ENCODE data around the gene NAA50. TPM values are rescaled to one million over a fixed set of nuclear protein-coding genes. Genes with fewer than 3 reads are reported as not detected.

The NAA50 gene
- total RNA-seq, 1 experiment from 2014 or later: 208 TPM

GRCh38 chr3:113698213-113698742 lies 47.8 kb downstream of the NAA50 start:
- intact Hi-C loops (cut with micrococcal nuclease; ENCODE audit: unreplicated experiment) (no loop called here), in situ Hi-C loops (cut with HindIII; ENCODE audit: low pct_unique_long_range_greater_than_20kb, low sequenced_read_pairs) (no loop called here)
- H3K27me3 ChIP-seq (ENCODE audit: control insufficient read depth, insufficient read depth, low read length): no peaks in the 10 kb centered on the region
- no peak for ATAC-seq
- DNase-seq (ENCODE audit: low read depth, low spot score): no peak
- ChIA-PET POLR2A (interaction anchor here (0.6 to 0.7 kb wide), 2 partner anchors 127 to 677 kb away, joined by 3 to 5 read pairs; no protein-coding TSS in a partner anchor), CTCF (no interaction called here)
- no peaks in the 10 kb centered on the region for H3K36me3 ChIP-seq (ENCODE audit: control insufficient read depth, insufficient read depth, low read length)
- peak overlapping the region; percentile 98 for H3K27ac ChIP-seq (ENCODE audit: low read length)
- H3K4me1 ChIP-seq (ENCODE audit: control insufficient read depth, insufficient read depth, low read length): peaks cover 17% of the 10 kb centered on the region
- no TSS peak for BruUV-seq (replicated peaks)
- H3K9me3 ChIP-seq (ENCODE audit: control insufficient read depth, insufficient read depth, low read depth, low read length): no peaks in the 10 kb centered on the region
- TF ChIP-seq, protein P1, sequence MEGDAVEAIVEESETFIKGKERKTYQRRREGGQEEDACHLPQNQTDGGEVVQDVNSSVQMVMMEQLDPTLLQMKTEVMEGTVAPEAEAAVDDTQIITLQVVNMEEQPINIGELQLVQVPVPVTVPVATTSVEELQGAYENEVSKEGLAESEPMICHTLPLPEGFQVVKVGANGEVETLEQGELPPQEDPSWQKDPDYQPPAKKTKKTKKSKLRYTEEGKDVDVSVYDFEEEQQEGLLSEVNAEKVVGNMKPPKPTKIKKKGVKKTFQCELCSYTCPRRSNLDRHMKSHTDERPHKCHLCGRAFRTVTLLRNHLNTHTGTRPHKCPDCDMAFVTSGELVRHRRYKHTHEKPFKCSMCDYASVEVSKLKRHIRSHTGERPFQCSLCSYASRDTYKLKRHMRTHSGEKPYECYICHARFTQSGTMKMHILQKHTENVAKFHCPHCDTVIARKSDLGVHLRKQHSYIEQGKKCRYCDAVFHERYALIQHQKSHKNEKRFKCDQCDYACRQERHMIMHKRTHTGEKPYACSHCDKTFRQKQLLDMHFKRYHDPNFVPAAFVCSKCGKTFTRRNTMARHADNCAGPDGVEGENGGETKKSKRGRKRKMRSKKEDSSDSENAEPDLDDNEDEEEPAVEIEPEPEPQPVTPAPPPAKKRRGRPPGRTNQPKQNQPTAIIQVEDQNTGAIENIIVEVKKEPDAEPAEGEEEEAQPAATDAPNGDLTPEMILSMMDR (IDR thresholded peaks at IDR 0.05): no peak
- no peak for TF ChIP-seq POLR2AphosphoS5 (IDR thresholded peaks at IDR 0.05; ENCODE audit: low read depth, low read length)
- TF ChIP-seq SIN3A (IDR thresholded peaks at IDR 0.05; ENCODE audit: borderline replicate concordance, insufficient read depth, low read depth, low read length): no peak
- no peak for TF ChIP-seq REST (IDR thresholded peaks at IDR 0.05; ENCODE audit: insufficient read depth in 1 of 2, low read depth in 2 of 2, low read length in 1 of 2)
- no peak for TF ChIP-seq TCF7L2 (IDR thresholded peaks at IDR 0.05; ENCODE audit: low read depth, low read length)
- H3K4me3 ChIP-seq (ENCODE audit: low read depth in 2 of 2, low read length in 2 of 2): peak overlapping the region; percentile 59 to 78

GRCh38 chr3:113697500-113698090 lies 48.5 kb downstream of the NAA50 start:
- BruUV-seq (replicated peaks): no TSS peak
- H3K27me3 ChIP-seq (ENCODE audit: control insufficient read depth, insufficient read depth, low read length): no peaks in the 10 kb centered on the region
- in situ Hi-C loops (cut with HindIII; ENCODE audit: low pct_unique_long_range_greater_than_20kb, low sequenced_read_pairs): no loop called here
- TF ChIP-seq REST (IDR thresholded peaks at IDR 0.05; ENCODE audit: insufficient read depth in 1 of 2, low read depth in 2 of 2, low read length in 1 of 2): no peak
- TF ChIP-seq TCF7L2 (IDR thresholded peaks at IDR 0.05; ENCODE audit: low read depth, low read length): peak; percentile 38; the same call in 1 of the 2 replicates
- DNase-seq (ENCODE audit: low read depth, low spot score) (no peak), ATAC-seq (no peak)
- ChIA-PET POLR2A (no interaction called here), CTCF (no interaction called here)
- peak overlapping the region; percentile 98 for H3K27ac ChIP-seq (ENCODE audit: low read length)
- no peaks in the 10 kb centered on the region for H3K9me3 ChIP-seq (ENCODE audit: control insufficient read depth, insufficient read depth, low read depth, low read length)
- peaks cover 17% of the 10 kb centered on the region for H3K4me1 ChIP-seq (ENCODE audit: control insufficient read depth, insufficient read depth, low read length)
- no peaks in the 10 kb centered on the region for H3K36me3 ChIP-seq (ENCODE audit: control insufficient read depth, insufficient read depth, low read length)
- peak overlapping the region; percentile 78 to 97 for H3K4me3 ChIP-seq (ENCODE audit: low read depth in 2 of 2, low read length in 2 of 2)
- intact Hi-C loops (cut with micrococcal nuclease; ENCODE audit: unreplicated experiment): no loop called here

Data from Panc1 (cell line).